ENCODE measurements around the gene RAB4A.

GRCh38 chr1:229228522-229228921 lies 42.4 kb upstream of the RAB4A start:
- TF ChIP-seq CTCF (conservative IDR thresholded peaks at IDR 0.05; ENCODE audit: low read depth, low read length) (no peak), POLR2A (IDR thresholded peaks at IDR 0.05; ENCODE audit: low read depth, low read length) (no peak), USF2 (IDR thresholded peaks at IDR 0.05; ENCODE audit: low read depth, low read length) (no peak), MAFK (IDR thresholded peaks at IDR 0.05; ENCODE audit: low read depth, low read length) (no peak), MXI1 (IDR thresholded peaks at IDR 0.05; ENCODE audit: borderline replicate concordance, low read depth, low read length) (no peak)

Measured in IMR-90 (cell line).